ENCODE data around the gene HTR1D.
"Not testable (repeated sequence)": the region's sequence is repeated elsewhere in the genome, so short reads cannot be mapped to it uniquely, and the experiment has no call there.

The HTR1D gene

GRCh38 chr1:23221107-23221506, 3.8 kb upstream of the HTR1D start:
- DNase-seq (ENCODE audit: low read depth in 1 of 2, low spot score in 1 of 2): no peak

DNA sequence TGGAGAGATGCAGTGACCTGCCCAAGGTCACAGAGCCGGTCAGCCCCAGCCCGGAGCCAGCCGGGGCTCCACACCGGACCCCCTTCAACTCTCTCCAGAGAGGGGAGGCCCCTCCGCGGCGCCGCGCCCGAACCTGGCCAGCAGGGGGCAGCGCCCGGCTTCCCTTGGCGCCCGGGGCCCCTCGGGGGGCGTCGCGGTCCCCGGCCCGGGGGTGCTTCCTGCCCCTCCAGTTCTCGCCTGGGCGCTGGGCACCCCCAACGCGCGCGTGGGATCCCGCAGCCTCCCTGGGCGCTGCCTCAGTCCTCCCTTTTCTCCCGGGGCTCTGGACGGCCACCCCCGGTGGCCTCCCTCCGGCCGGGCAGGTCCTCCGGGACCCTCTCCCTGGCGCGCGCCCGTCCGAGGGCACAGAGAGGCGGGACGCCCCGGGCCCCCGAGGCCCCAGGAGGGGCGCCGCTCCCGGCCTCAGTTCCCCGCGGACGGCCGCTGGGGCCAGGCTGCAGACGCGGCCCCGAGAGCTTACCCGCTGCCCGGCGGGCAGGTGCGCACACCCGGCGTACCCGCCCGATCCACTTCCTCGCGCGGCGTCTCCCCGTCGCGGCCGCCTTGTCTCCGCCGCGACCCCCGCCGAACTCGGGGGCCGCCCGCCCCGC, 406 bp downstream of the HTR1D start:
- no peak for DNase-seq (ENCODE audit: low read depth in 1 of 2, low spot score in 1 of 2)

DNA sequence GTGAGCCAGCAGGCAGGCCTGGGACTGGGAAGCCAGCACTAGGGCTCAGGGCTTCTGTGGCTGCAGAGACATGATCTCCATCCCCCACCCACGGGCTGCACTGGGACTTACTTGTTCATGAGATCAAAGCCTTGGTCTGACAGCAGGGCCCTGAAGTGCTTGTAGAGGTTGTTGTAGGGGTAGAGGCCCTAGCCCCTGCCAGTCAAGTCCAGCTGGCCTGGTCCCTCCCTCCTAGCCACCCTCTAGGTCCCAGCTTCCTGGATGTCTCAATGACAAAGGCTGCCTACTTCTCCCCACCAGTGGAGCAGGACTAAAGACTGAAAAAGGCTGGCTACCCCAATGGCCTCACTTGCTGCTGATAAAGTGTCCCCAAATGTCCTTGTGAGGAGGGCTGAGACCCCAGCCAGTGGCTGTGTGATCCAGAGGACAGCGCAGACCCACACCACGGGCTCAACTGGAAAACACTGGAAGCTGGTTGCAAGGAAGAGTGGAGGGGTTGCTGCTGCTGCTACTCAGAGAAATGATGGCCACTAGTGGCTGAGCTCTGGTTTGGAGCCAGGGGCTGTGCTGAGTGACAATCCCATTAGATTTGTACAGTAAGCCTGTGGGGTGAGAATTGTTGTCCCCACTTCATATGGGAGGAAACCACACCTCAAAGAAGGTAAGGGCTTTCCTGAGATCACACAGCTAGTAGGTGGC, 1.4 kb downstream of the HTR1D start:
- DNase-seq (ENCODE audit: low read depth in 1 of 2, low spot score in 1 of 2): no peak

GRCh38 chr1:23215291-23215690, 2.0 kb downstream of the HTR1D start:
- DNase-seq (ENCODE audit: low read depth in 1 of 2, low spot score in 1 of 2): no peak

DNA sequence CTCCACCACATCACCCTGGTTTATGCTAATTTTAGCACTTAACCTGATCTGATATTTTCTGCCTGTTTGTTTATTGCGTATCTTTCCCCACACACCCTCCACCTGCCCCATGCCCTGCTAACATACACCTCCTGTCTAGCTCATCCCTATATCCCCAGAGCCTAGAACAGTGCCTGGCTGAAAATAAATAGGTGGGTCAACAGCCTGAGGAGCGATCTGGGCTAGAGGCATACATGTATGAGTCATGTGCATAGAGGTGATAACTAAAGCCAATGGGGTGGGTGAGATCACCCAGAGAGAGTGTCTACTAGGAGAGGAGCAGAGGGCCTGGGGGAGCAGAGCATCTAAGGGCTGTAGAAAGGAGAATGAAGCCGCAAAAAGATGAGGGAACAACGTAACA, 2.7 kb downstream of the HTR1D start:
- DNase-seq (ENCODE audit: low read depth in 1 of 2, low spot score in 1 of 2): no peak

GRCh38 chr1:23211955-23212354, 5.3 kb downstream of the HTR1D start:
- DNase-seq (ENCODE audit: low read depth in 1 of 2, low spot score in 1 of 2): no peak

- DNase-seq (ENCODE audit: low read depth in 1 of 2, low spot score in 1 of 2): no peak
Measured at GRCh38 chr1:23210963-23211362, 6.3 kb downstream of the HTR1D start.

DNA sequence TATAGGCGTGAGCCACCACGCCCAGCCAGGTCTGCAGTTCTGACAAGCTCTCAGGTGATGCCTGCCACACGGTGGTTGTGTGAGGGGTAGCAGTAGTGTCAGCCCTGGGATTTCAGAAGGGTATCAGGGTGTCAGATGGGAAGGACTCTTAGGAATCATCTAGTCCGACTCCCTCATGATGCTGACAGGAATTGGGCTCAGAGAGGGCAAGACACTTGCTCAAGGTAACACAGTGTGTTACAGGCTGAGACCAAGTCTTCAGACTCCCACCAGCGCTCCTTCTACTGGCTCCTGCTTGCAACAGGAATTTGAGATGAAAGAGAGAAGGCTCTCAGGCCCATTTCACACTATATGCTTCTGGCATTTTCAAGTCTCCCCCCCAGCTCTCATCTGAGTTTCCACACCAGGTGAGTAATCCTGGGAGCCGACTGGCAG, 6.9 kb downstream of the HTR1D start:
- no peak for DNase-seq (ENCODE audit: low read depth in 1 of 2, low spot score in 1 of 2)

DNA sequence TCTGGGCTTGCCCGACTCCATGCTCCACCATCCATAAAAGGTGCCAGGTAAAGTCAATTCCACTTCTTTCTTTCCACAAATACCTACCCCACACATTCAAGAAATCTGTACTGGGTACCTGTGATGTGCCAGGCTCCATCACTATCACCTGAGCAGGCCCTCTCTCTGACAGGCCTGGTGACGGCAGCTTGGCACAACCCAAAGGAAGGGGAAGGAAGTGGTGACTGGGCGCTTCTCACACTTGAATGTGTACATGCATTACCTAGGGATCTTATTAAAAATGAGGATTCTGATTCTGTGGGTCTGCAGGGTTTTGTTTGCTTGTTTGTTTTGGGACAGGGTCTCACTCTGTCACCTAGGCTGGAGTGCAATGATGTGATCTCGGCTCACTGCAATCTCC, 7.5 kb downstream of the HTR1D start:
- DNase-seq (ENCODE audit: low read depth in 1 of 2, low spot score in 1 of 2): no peak

DNA sequence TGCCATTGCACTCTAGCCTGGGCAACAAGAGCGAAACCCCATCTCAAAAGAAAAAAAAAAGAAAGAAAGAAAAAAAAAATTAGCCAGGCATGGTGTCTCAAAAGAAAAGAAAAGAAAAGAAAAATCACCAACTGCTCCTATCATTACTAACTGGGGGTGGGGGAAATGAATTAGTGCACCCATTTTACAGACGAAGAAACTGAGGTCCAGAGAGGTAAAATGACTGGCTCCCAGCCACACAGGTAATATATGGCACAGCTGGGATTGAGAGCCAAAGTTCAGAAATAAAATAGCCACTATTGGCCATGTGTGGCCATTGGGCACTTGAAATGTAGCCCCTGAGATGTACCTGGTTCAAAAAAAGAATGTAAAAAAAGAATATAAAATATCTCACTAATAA, 8.8 kb downstream of the HTR1D start:
- no peak for DNase-seq (ENCODE audit: low read depth in 1 of 2, low spot score in 1 of 2)

DNA sequence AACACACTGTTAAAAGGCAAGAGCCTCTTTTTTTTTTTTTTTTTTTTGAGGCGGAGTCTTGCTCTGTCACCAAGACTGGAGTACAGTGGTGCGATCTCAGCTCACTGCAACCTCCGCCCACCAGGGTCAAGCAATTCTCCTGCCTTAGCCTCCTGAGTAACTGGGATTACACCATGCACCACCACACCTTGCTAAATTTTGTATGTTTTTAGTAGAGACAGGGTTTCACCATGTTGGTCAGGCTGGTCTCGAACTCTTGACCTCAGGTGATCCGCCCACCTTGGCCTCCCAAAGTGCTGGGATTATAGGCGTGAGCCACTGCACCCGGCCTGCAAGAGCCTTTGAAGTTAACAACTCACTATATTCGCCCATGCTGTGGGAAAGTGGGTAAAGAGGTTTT, 9.6 kb downstream of the HTR1D start:
- DNase-seq (ENCODE audit: low read depth in 1 of 2, low spot score in 1 of 2): not testable (repeated sequence)

DNA sequence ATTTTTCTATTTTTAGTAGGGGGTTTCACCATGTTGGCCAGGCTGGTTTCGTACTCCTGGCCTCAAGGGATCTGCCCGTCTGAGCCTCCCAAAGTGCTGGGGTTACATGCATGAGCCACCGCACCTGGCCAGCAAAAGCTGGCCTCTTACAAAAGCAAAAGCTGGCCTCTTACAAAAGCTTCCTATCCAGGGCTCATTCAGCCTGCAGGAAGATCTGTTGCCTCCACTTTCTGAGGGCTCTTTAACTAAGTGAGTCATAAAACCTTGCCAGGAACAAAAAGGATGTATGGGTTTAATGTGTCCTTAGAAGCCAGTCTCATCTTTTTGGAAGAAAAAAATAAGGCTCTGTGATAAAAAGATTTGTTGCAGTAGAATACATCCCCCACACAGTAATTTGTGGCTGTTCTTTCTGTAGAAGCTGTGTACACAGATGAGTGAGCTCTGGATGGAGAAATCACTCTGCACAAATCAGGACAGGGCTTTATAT, 15.0 kb downstream of the HTR1D start:
- DNase-seq (ENCODE audit: low read depth in 1 of 2, low spot score in 1 of 2): no peak

- no peak for DNase-seq (ENCODE audit: low read depth in 1 of 2, low spot score in 1 of 2)
Measured at GRCh38 chr1:23200883-23201282, 16.4 kb downstream of the HTR1D start.

DNA sequence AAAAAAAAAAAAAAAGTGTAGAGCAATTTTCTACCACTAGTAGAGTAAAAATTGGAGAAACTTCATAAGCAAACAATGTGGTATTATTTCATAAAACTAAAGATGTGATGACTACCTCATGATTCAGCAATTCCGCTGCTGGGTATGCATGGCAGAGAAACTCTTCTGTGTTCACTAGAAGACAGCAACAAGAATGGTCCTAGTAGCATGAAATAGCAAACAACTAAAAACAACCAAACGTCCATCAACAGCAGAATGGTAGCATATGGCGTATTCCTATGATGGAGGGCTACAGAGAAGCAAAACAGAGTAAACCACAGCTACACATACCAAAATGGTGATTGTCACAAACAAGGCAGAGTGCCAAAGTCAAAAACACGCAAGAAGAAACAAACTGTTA, 18.9 kb downstream of the HTR1D start:
- DNase-seq (ENCODE audit: low read depth in 1 of 2, low spot score in 1 of 2): no peak

DNA sequence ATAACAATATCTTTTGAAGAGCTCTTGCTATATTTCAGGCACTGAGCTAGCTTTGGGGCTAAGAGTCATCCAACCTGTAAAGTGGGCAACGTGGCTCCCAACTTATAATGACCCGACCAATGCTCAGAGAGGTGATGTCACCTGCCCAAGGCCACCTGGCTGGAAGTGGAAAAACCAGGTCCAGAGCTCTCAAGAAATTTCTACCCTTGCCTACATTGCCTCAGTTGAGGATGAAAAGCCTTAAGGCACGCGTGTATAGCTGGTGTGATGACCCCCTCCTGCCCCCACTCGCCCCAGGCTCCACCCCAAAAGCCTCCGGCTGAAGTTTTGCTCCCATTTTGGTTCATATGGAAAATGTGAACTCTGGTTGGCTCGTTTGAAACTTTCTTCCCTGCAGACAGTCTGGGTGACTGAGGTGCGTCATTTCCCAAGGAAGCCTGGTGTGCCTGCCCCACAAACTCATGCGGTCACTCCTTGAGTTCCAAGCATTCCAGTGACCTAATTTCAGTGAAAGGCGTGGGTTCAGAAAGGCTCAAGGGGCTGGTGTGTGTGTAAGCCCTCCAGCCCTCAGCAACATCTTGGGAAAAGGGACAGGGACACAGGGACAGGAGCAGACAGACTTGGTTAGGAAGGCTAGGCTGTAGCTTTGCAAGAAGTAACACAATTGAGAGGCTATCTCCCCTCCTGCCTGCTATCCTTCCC, 20.5 kb downstream of the HTR1D start:
- no peak for DNase-seq (ENCODE audit: low read depth in 1 of 2, low spot score in 1 of 2)

DNA sequence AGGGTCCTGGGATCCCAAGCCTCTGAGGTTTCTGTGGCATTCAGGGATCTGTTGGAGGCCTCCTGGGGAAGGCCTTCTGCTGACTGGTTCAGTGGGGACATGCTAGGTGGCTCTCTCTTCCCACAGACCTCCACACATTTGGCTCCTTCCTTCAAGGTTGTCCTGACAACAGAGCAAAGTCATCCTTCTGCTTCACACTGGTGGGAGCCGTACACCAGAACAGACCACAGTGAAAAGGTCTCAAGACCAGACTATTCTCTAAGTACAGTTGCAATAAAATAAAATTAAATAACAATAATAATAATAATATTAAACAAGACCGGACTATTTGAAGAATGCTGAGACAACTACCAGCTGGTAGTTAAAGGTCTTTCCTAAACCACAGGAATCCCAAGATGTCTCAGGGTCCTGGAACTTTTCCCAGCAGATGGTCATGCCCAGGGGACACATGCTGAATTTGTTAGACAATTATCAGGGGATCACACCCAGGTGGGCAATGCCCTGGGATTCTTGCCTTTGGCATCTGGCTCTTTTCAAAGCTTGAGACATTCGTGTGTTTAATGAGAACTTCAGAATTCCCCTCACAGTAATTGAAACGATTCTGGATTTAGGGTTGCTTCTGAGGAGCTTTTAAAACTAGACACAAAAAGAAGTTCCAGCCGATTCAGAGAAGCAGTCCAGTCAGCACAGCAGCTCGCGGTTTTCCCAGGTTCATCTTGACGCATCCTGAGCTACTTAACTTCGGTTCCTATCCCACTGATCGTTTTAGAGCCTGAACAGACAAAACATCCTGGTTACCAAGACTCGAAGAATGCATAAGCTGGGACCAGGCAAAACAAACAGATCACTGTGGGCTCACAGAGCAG, 22.9 kb downstream of the HTR1D start:
- DNase-seq (ENCODE audit: low read depth in 1 of 2, low spot score in 1 of 2): no peak

- no peak for DNase-seq (ENCODE audit: low read depth in 1 of 2, low spot score in 1 of 2)
Measured at GRCh38 chr1:23193391-23194118, 23.7 kb downstream of the HTR1D start.

DNA sequence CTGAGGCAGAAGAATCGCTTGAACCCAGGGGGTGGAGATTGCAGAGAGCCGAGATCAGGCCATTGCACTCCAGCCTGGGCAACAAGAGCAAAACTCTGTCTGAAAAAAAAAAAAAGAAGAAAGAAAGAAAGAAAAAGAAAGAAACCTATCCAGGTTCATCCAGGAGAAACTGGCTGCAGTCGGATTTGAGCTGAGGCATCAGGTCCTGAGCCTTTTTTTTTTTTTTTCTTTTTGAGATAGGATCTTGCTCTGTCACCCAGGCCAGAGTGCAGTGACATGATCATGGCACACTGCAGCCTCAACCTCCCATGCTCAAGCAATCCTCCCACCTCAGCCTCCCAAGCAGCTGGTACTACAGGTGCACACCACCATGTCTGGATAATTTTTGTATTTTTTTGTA, 26.1 kb downstream of the HTR1D start:
- DNase-seq (ENCODE audit: low read depth in 1 of 2, low spot score in 1 of 2): no peak

DNA sequence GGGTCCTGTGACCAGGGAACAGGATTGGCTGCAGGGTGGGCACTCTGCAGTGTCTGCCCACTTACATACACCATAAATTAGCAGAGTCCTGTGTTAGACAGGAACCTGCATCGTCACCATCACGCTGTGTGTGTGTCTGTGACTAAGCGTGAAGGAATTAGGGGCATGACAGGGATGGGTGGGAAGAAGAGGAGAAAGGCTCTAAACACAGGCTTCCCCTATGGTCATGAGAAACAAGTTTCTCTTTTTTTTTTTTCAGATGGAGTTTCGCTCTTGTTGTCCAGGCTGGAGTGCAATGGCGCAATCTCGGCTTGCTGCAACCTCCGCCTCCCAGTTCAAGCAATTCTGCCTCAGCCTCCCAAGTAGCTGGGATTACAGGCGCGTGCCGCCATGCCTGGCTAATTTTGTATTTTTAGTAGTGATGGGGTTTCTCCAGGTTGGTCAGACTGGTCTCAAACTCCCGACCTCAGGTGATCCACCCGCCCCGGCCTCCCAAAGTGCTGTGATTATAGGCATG, 28.3 kb downstream of the HTR1D start:
- not testable (repeated sequence) for DNase-seq (ENCODE audit: low read depth in 1 of 2, low spot score in 1 of 2)

GRCh38 chr1:23188434-23188884, 28.8 kb downstream of the HTR1D start:
- DNase-seq (ENCODE audit: low read depth in 1 of 2, low spot score in 1 of 2): no peak

All from activated CD4-positive, alpha-beta T cell treated with anti-CD3 and anti-CD28 coated beads, Interleukin-2, amount 50 U/mL, for 24 hours (primary cell).